ENCODE data around the gene HNRNPDL.

The HNRNPDL gene

GRCh38 chr4:82462415-82462831 lies 32.2 kb upstream of the HNRNPDL start:
- peak; percentile 85 for ATAC-seq
- TF ChIP-seq GLIS3 (CRISPR knock-in tag; IDR thresholded peaks at IDR 0.05) (no peak), ZFP3 (CRISPR knock-in tag; IDR thresholded peaks at IDR 0.05) (no peak), OSR1 (CRISPR knock-in tag; IDR thresholded peaks at IDR 0.05) (no peak), PPARA (CRISPR knock-in tag; IDR thresholded peaks at IDR 0.05; ENCODE audit: borderline replicate concordance) (no peak), RARB (CRISPR knock-in tag; IDR thresholded peaks at IDR 0.05) (no peak), CSDC2 (CRISPR knock-in tag; IDR thresholded peaks at IDR 0.05) (no peak), ZNF70 (CRISPR knock-in tag; IDR thresholded peaks at IDR 0.05) (no peak), ZNF565 (CRISPR knock-in tag; conservative IDR thresholded peaks at IDR 0.05; ENCODE audit: low read depth) (no peak), ARNTL (CRISPR knock-in tag; IDR thresholded peaks at IDR 0.05; ENCODE audit: borderline replicate concordance, low read depth) (no peak), POU6F1 (CRISPR knock-in tag; IDR thresholded peaks at IDR 0.05; ENCODE audit: borderline replicate concordance, low read depth) (no peak), ZNF8 (CRISPR knock-in tag; IDR thresholded peaks at IDR 0.05) (no peak), TCF4 (CRISPR knock-in tag; IDR thresholded peaks at IDR 0.05; ENCODE audit: borderline replicate concordance) (no peak), ZFP30 (CRISPR knock-in tag; IDR thresholded peaks at IDR 0.05) (no peak), CREB5 (CRISPR knock-in tag; IDR thresholded peaks at IDR 0.05; ENCODE audit: low read depth) (no peak), ZC3H10 (CRISPR knock-in tag; IDR thresholded peaks at IDR 0.05) (no peak), TOX (CRISPR knock-in tag; IDR thresholded peaks at IDR 0.05; ENCODE audit: borderline replicate concordance) (no peak), PATZ1 (CRISPR knock-in tag; IDR thresholded peaks at IDR 0.05; ENCODE audit: borderline replicate concordance) (no peak), BACH2 (CRISPR knock-in tag; IDR thresholded peaks at IDR 0.05; ENCODE audit: borderline replicate concordance) (no peak)
- TF ChIP-seq, protein P1, sequence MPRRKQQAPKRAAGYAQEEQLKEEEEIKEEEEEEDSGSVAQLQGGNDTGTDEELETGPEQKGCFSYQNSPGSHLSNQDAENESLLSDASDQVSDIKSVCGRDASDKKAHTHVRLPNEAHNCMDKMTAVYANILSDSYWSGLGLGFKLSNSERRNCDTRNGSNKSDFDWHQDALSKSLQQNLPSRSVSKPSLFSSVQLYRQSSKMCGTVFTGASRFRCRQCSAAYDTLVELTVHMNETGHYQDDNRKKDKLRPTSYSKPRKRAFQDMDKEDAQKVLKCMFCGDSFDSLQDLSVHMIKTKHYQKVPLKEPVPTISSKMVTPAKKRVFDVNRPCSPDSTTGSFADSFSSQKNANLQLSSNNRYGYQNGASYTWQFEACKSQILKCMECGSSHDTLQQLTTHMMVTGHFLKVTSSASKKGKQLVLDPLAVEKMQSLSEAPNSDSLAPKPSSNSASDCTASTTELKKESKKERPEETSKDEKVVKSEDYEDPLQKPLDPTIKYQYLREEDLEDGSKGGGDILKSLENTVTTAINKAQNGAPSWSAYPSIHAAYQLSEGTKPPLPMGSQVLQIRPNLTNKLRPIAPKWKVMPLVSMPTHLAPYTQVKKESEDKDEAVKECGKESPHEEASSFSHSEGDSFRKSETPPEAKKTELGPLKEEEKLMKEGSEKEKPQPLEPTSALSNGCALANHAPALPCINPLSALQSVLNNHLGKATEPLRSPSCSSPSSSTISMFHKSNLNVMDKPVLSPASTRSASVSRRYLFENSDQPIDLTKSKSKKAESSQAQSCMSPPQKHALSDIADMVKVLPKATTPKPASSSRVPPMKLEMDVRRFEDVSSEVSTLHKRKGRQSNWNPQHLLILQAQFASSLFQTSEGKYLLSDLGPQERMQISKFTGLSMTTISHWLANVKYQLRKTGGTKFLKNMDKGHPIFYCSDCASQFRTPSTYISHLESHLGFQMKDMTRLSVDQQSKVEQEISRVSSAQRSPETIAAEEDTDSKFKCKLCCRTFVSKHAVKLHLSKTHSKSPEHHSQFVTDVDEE (CRISPR knock-in tag; IDR thresholded peaks at IDR 0.05), result no peak
- TF ChIP-seq, protein P2, sequence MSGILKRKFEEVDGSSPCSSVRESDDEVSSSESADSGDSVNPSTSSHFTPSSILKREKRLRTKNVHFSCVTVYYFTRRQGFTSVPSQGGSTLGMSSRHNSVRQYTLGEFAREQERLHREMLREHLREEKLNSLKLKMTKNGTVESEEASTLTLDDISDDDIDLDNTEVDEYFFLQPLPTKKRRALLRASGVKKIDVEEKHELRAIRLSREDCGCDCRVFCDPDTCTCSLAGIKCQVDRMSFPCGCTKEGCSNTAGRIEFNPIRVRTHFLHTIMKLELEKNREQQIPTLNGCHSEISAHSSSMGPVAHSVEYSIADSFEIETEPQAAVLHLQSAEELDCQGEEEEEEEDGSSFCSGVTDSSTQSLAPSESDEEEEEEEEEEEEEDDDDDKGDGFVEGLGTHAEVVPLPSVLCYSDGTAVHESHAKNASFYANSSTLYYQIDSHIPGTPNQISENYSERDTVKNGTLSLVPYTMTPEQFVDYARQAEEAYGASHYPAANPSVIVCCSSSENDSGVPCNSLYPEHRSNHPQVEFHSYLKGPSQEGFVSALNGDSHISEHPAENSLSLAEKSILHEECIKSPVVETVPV (CRISPR knock-in tag; IDR thresholded peaks at IDR 0.05), result no peak

DNA sequence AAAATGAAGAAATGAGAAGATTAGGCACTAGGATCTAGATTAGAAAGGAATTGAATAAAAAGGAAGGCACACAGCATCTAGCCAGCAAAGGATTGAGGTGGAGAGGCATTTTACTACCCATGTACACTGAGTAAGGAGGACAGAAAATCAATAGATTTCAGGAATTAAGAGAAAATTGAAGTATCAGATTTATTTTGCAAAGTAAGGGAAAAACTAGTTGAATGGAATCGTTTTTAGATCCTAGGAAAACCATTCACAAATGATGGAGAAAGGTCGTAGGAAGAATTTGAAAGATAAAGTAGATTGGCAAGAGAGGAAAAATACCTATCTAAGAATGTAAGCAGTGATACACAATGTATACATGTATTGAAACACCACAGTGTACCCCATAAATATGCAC lies 31.4 kb upstream of the HNRNPDL start:
- no peak for TF ChIP-seq ZFP30 (CRISPR knock-in tag; IDR thresholded peaks at IDR 0.05)
- ATAC-seq, result no peak

DNA sequence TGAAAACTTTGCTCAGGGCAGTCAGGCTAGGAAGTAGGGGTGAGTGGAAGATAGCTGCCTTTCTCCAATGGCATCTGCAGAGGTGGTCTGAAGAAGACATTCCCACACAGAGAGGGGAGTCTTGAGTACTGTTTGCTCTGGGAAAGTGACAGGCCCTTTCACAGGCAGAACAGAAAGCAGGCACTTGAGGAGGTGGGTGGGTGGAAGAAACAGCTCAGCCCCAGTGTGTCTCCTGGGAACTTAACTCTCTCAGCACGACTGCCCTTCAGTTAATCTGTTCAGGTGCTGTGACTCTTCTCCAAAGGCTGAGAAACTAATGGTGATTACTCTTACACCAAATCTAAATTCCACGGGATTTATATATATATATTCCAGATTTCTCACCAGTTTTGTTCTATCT lies 28.5 kb upstream of the HNRNPDL start:
- no peak for ATAC-seq
- TF ChIP-seq CSDC2 (CRISPR knock-in tag; IDR thresholded peaks at IDR 0.05), result no peak
- TF ChIP-seq ESRRG (CRISPR knock-in tag; IDR thresholded peaks at IDR 0.05), result no peak
- no peak for TF ChIP-seq OSR1 (CRISPR knock-in tag; IDR thresholded peaks at IDR 0.05)
- no peak for TF ChIP-seq SNAI2 (CRISPR knock-in tag; IDR thresholded peaks at IDR 0.05)
- TF ChIP-seq GLIS3 (CRISPR knock-in tag; IDR thresholded peaks at IDR 0.05), result no peak
- no peak for TF ChIP-seq PPARA (CRISPR knock-in tag; IDR thresholded peaks at IDR 0.05; ENCODE audit: borderline replicate concordance)
- no peak for TF ChIP-seq CREB5 (CRISPR knock-in tag; IDR thresholded peaks at IDR 0.05; ENCODE audit: low read depth)
- no peak for TF ChIP-seq TOX (CRISPR knock-in tag; IDR thresholded peaks at IDR 0.05; ENCODE audit: borderline replicate concordance)
- no peak for TF ChIP-seq PATZ1 (CRISPR knock-in tag; IDR thresholded peaks at IDR 0.05; ENCODE audit: borderline replicate concordance)

All from SK-N-SH treated with all-trans-retinoic acid at 6 μM for 48 hours (cell line).